Measurements from ENCODE around the gene CPN2.

The CPN2 gene

GRCh38 chr3:194354315-194354714 lies 3.2 kb upstream of the CPN2 start:
- no peak for DNase-seq (ENCODE audit: low read depth, low spot score)

DNA sequence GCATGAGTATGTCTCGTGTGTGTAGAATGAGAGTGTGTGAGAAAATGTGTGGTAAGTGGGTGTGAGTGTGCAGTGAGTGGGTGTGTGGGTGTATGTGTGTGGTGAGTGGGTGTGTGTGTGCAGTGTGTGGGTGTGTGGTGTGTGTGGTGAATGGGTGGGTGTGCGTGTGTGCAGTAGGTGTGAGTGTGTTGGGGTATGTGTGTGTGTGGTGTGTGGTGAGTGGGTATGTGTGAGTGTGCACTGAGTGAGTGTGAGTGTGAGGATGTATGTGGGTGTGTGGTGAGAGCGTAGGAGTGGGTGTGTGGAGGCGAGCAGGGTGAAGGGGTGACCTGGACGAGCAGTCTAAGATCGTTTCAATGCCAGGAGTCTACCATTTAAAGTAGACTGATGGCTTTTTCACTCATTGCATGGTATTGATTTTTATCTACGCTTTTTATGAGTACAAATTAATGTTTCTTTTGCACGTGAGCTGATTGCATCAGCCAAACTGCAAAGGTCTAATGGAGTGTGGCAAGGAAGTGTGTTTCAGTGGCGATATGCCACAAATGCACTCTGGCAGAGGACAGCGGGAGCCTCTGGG lies 1.6 kb upstream of the CPN2 start:
- DNase-seq (ENCODE audit: low read depth, low spot score), result no peak

GRCh38 chr3:194351952-194352536 lies 916 bp upstream of the CPN2 start:
- DNase-seq (ENCODE audit: low read depth, low spot score), result no peak

GRCh38 chr3:194350726-194351071 lies 429 bp downstream of the CPN2 start:
- DNase-seq (ENCODE audit: low read depth, low spot score), result no peak

- no peak for DNase-seq (ENCODE audit: low read depth, low spot score)
Measured at GRCh38 chr3:194348354-194348753, 2.8 kb downstream of the CPN2 start.

DNA sequence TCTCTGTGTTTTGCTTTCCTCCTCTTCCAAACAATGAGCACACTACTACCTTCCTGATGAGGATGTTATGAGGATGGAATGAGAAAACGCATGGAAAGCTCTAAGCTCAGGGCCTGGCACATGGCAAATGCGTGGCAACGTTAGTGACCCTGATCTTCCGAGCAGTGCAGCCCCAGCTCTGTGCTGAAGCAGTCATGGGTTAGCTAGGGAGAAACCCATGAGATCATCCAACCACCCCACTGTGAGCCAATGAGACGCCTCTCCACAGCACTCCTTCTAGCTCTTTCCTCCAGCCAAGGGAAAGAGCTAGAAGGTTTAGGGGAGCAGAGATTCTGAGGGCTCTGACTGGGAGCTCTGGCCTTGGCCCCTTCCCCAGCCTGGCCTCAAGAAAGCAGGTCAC lies 4.5 kb downstream of the CPN2 start:
- DNase-seq (ENCODE audit: low read depth, low spot score), result no peak

DNA sequence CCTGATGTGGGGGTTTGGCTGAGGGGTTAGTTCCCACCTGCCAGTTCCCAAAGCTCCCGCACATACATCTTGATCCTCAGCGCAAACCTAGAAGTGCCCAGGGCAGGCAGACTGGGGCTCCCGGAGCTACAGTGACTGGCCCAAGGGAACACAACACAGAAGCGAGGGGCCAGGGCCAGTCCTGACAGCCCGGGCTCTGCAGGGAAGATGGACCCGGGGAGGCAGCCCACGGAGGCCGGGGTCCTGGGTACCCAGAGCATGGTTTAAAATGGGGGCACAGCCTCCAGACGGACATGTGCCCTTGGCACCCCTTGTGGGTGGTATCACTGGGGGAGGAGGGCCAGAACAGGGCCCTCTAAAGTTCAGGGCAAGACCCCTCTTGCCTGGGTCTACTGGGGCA lies 5.1 kb downstream of the CPN2 start:
- no peak for DNase-seq (ENCODE audit: low read depth, low spot score)

DNA sequence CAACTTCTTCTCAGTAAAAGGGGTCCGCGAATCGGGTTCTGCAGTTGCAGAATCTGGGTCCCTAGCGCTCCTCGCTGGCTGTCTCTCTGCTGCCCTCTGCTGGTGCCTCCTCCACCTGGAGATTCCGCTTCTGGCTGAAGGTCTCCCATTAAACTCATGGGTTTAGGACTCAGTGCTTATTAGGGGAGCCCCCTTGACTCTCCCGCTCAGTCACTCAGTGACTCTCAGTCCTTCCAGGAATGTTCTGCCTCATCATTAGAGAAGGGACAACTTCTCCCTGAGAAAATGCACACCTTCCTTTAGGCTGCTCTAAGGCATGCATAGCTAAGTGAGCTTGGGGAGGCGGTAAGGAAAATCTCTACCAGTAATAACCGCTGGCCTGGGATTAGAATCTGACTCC lies 7.1 kb downstream of the CPN2 start:
- DNase-seq (ENCODE audit: low read depth, low spot score), result peak; percentile 86

- no peak for DNase-seq (ENCODE audit: low read depth, low spot score)
Measured at GRCh38 chr3:194343561-194343893, 7.6 kb downstream of the CPN2 start.

GRCh38 chr3:194342861-194343560 lies 8.1 kb downstream of the CPN2 start:
- no peak for DNase-seq (ENCODE audit: low read depth, low spot score)

DNA sequence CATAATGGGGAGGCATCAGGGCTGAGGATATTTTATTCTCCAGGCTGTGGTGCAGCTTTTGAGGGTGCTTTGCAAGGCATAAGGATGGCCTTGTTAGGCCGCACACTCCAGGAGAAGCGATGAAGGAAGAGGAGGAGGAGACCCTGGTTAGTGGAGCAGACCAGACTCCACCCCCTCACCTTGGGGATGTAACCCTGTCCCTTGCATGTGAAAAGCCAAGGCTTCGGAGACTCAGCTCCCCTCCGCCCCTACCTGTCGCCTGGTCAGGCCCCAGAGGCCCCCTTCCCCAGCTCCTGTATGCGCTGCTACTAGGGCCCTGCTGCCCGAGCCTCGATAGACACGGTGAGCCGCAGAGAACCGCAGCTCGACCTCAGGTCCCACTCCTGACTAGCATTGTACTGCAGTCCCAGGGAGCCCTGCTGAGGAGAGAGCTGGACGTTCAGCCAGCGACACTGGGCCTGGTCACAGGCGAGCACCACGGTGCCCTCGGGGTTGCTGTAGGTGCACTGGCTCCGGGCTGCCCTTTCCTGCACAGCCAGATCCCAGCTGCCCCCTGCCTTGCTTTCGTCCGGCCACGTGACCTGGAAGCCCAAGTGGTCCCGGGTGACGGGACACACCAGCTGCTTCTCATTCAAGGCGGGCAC lies 10.2 kb downstream of the CPN2 start:
- peak; percentile 48 for DNase-seq (ENCODE audit: low read depth, low spot score)

- peak; percentile 50 for DNase-seq (ENCODE audit: low read depth, low spot score)
Measured at GRCh38 chr3:194339840-194340239, 11.3 kb downstream of the CPN2 start.

DNA sequence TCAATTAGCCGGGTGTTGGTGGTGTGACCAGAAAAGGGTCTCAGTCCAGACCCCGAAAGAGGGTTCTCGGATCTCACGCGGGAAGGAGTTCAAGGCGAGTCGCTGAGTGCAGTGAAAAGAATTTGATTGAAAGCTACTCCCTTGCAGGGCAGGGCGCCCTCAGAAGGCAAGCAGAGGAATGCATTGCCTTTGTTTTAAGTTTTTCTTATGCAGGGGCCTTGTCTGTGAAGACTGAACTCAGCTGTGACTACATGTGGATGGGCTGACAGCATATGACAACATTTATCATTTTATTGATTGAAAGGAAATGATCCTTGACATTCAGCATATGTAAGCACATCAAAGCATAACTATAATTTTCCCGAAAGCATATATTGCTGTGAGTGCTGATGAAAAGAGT lies 11.8 kb downstream of the CPN2 start:
- DNase-seq (ENCODE audit: low read depth, low spot score), result peak; percentile 50

- no peak for DNase-seq (ENCODE audit: low read depth, low spot score)
Measured at GRCh38 chr3:194337965-194338753, 13.0 kb downstream of the CPN2 start.

DNA sequence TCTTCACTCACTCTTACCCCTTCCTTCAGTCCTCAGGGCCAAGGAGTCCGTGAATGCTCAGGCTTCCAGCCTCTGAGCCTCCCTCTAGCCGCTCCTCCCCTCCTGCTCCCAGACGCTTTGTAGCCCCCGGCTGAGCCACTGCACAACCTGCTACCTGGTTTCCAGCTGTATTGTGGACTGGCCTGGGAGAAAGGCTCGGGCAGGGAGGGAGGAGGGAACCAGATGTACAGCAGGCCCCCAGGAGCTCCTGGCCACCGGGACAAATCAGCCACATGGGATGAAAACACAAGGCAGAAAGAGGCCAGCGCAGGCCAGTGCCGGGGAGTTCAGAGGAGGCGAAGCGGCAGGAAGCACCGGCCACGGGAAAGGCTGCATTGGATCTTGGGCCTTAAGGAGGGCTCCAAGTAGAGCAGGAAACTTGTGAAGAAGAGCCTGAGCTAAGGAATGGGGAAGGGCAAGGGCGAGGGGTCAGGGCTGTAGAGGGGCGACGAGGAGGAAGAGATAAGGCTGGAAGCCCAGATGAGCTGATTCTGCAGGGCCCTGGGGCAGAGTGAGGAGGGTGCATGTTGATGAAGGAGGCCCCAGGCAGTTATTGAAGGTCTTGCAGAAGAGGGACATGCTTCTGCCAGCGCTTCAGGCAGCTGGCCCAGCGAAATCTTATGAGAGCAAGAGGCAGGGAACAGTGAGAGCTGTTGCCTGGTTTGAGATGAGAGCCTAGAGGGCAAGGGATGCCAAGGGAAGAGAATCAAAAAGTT lies 14.3 kb downstream of the CPN2 start:
- DNase-seq (ENCODE audit: low read depth, low spot score), result peak; percentile 84

GRCh38 chr3:194333981-194334320 lies 17.2 kb downstream of the CPN2 start:
- no peak for DNase-seq (ENCODE audit: low read depth, low spot score)

GRCh38 chr3:194333212-194333980 lies 17.7 kb downstream of the CPN2 start:
- peak; percentile 93 for DNase-seq (ENCODE audit: low read depth, low spot score)

DNA sequence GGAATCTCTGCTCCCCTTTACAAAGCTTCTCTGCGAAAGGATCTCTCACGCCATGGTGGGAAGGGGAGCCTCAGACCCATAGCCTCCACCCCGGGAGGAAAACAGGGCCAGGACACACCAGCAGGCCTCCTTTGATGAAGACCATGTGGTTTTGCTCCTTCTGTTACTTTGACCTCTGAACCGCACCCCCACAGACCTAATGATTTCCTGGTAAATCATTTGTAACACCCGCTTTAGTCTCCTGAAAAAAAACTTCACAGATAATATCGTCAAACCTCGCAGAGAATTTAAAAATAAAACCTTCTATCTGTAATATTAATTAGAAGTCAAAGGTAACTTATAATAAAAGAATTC lies 18.3 kb downstream of the CPN2 start:
- DNase-seq (ENCODE audit: low read depth, low spot score), result no peak

DNA sequence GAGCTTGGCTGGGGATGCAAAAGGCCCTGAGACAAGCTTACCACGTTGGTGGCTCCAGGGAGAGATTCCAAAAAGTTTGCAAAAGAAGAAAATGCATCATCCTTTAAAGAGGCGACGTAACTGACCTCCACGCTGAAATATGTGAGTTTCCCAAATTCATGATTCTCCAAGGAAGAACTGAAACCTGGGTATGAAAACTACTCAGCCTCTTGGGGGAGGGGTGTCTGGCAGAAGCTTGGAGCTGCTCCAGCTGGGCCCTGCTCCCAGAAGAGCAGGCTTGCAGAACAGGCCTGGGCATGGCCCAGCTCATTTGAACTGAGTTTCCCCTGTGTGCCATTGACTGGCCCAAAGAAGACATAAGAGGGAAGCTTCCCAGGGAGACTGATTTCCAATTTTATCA lies 20.5 kb downstream of the CPN2 start:
- DNase-seq (ENCODE audit: low read depth, low spot score), result no peak

DNA sequence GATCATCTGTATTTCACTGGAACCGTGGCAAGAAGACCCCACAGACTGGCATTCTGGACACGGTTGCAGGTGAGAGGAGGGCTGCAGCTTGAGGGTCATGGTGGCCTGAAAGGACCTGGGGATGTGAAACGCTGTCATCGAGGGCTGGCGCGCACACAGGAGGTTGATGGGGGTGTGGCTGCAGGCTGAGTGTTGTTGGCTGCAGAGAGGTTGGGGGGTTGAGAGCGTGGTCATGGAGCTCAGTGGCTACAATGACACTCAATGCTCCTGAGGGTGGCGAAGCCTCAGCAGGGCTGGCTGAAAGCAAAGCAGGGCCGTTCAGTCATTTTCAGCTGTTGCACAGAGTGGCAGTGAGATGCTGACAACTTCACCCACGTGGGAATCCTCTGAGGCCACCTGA lies 21.0 kb downstream of the CPN2 start:
- no peak for DNase-seq (ENCODE audit: low read depth, low spot score)

DNA sequence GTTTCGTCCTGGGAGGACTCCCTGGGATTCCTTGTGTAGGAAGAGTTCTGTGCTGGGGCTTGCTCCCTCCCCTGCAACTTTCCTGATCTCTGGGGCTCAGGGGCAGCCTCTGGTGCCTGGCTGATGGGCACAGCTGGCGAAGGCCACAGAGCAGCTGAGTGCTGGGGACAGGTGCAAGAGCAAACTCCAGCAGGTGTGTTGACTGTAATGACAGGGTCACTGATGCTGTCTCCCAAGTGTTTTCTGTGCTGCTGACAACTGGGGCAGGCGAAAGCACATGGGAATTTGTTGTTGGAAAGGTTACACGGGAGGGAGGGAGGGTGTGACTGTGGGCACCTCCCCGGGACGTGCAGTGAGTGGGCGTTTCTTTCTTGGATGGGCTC lies 21.6 kb downstream of the CPN2 start:
- no peak for DNase-seq (ENCODE audit: low read depth, low spot score)
